Measurements from ENCODE around the gene DGKB.

- no peak for TF ChIP-seq CTCF (IDR thresholded peaks at IDR 0.05)
- no peak for TF ChIP-seq EZH2phosphoT487 (IDR thresholded peaks at IDR 0.05)
- no peak for TF ChIP-seq EZH2 (IDR thresholded peaks at IDR 0.05)
Measured at GRCh38 chr7:14690486-14690885, 212.1 kb downstream of the DGKB start.
